Astrocyte (in vitro differentiated cells and primary cell): Measurements from ENCODE around the gene ABHD15. TPM values are rescaled to one million over a fixed set of nuclear protein-coding genes. Genes with fewer than 3 reads are reported as not detected.

Source experiments
- DNase-seq: peaks from one replicate; pipeline ENCODE4 v3.0.0-alpha.2; 2010; ENCODE audit warnings: low read depth
- FAIRE-seq: peaks from 2 replicates; lab custom pipeline; 2011; peaks lifted over from hg19 to GRCh38; lab: Jason Lieb, UNC
- H2AFZ ChIP-seq: 2 replicates; pipeline ENCODE4 v1.6.0; 2012; ENCODE audit warnings: low read depth, low read length, inconsistent platforms
- H3K27ac ChIP-seq: 2 replicates; pipeline ENCODE4 v1.5.1; 2011; ENCODE audit warnings: low read depth, low read length, inconsistent platforms
- H3K27me3 ChIP-seq: 2 replicates; pipeline ENCODE4 v1.6.0; 2011; ENCODE audit warnings: low read length, inconsistent platforms; ENCODE audit not compliant: insufficient read depth
- H3K36me3 ChIP-seq: 2 replicates; pipeline ENCODE4 v1.5.1; 2011; ENCODE audit warnings: low read length, inconsistent platforms; ENCODE audit not compliant: insufficient read depth
- H3K4me1 ChIP-seq: 2 replicates; pipeline ENCODE4 v1.5.1; 2011; ENCODE audit warnings: low read length, inconsistent platforms; ENCODE audit not compliant: insufficient read depth
- H3K4me2 ChIP-seq: 2 replicates; pipeline ENCODE4 v1.6.0; 2012; ENCODE audit warnings: low read length, inconsistent platforms
- H3K4me3 ChIP-seq: 2 replicates; pipeline ENCODE4 v1.5.1; 2011; ENCODE audit warnings: low read depth, mild to moderate bottlenecking, low read length, inconsistent platforms; ENCODE audit not compliant: insufficient read depth
- H3K79me2 ChIP-seq: 2 replicates; pipeline ENCODE4 v1.6.0; 2012; ENCODE audit warnings: mild to moderate bottlenecking, low read length, inconsistent platforms; ENCODE audit not compliant: insufficient read depth
- H3K9ac ChIP-seq: 2 replicates; pipeline ENCODE4 v1.6.0; 2012; ENCODE audit warnings: mild to moderate bottlenecking, low read length, inconsistent platforms
- H3K9me3 ChIP-seq: 2 replicates; pipeline ENCODE4 v1.5.1; 2012; ENCODE audit warnings: low read depth, mild to moderate bottlenecking, low read length, inconsistent platforms; ENCODE audit not compliant: insufficient read depth
- H4K20me1 ChIP-seq: 2 replicates; pipeline ENCODE4 v1.6.0; 2012; ENCODE audit warnings: low read length, inconsistent platforms; ENCODE audit not compliant: insufficient read depth
- H3K27ac Mint-ChIP-seq: one replicate; pipeline ENCODE4 v1.8.0; 2021; ENCODE audit warnings: mild to moderate bottlenecking, mixed read lengths; ENCODE audit not compliant: unreplicated experiment
- H3K27me3 Mint-ChIP-seq: one replicate; pipeline ENCODE4 v1.8.0; 2021; ENCODE audit warnings: low read depth, mixed read lengths; ENCODE audit not compliant: unreplicated experiment
- H3K36me3 Mint-ChIP-seq: one replicate; pipeline ENCODE4 v1.8.0; 2021; ENCODE audit warnings: low read depth, mixed read lengths; ENCODE audit not compliant: unreplicated experiment
- H3K4me1 Mint-ChIP-seq: one replicate; pipeline ENCODE4 v1.8.0; 2021; ENCODE audit warnings: low read depth, mixed read lengths; ENCODE audit not compliant: unreplicated experiment
- H3K4me3 Mint-ChIP-seq: one replicate; pipeline ENCODE4 v1.8.0; 2021; ENCODE audit warnings: mild to moderate bottlenecking, moderate library complexity, mixed read lengths; ENCODE audit not compliant: unreplicated experiment
- H3K9me3 Mint-ChIP-seq: one replicate; pipeline ENCODE4 v1.8.0; 2021; ENCODE audit warnings: mild to moderate bottlenecking, mixed read lengths; ENCODE audit not compliant: unreplicated experiment
- EZH2 ChIP-seq: IDR thresholded peaks from 2 replicates; pipeline ENCODE4 v1.6.1; 2012; ENCODE audit warnings: mild to moderate bottlenecking, low read length, inconsistent platforms; ENCODE audit not compliant: insufficient read depth
- total RNA-seq: library from RNA; stranded (reverse); gene quantifications from 2 replicates; pipeline ENCODE4 v1.2.1, GENCODE V29; 2021
- TF ChIP-seq, protein P1 (sequence below): IDR thresholded peaks from 2 replicates; pipeline ENCODE4 v1.5.1; 2011; ENCODE audit warnings: low read depth, mild to moderate bottlenecking, inconsistent platforms, low read length, moderate library complexity; ENCODE audit not compliant: insufficient read depth

The ABHD15 gene
- total RNA-seq, 1 donor from 2014 or later: 8.6 TPM

GRCh38 chr17:29592850-29593551 lies 26.2 kb upstream of the ABHD15 start, which contains the start of gene ANKRD13B:
Gene ANKRD13B (plus strand): TSS chr17:29593132. CDS start chr17:29593622, 490 bp downstream.
- Histone ChIP-seq H3K79me2 (peaks cover 16% of the 10 kb centered on the region), H3K9ac (peak within 1 kb of the TSS; percentile 31), H3K4me1 (peaks cover 49% of the 10 kb centered on the region), H4K20me1 (peaks cover 50% of the 10 kb centered on the region), H3K27me3 (peaks cover 12% of the 10 kb centered on the region), H3K4me2 (peak within 1 kb of the TSS; percentile 91), H3K4me3 (peak within 1 kb of the TSS; percentile 57), H3K36me3 (no peaks in the 10 kb centered on the region), H3K27ac (no peak within 1 kb of the TSS), H3K9me3 (no peaks in the 10 kb centered on the region), H2AFZ (peak within 1 kb of the TSS; percentile 85)
- FAIRE-seq (no peak), DNase-seq (no peak)
- Mint-ChIP-seq H3K4me1 (peaks cover 8% of the 10 kb centered on the region), H3K27me3 (no peaks in the 10 kb centered on the region), H3K27ac (peak within 1 kb of the TSS; percentile 69), H3K4me3 (peak within 1 kb of the TSS; percentile 84), H3K36me3 (no peaks in the 10 kb centered on the region), H3K9me3 (no peaks in the 10 kb centered on the region)
- TF ChIP-seq, protein P1, sequence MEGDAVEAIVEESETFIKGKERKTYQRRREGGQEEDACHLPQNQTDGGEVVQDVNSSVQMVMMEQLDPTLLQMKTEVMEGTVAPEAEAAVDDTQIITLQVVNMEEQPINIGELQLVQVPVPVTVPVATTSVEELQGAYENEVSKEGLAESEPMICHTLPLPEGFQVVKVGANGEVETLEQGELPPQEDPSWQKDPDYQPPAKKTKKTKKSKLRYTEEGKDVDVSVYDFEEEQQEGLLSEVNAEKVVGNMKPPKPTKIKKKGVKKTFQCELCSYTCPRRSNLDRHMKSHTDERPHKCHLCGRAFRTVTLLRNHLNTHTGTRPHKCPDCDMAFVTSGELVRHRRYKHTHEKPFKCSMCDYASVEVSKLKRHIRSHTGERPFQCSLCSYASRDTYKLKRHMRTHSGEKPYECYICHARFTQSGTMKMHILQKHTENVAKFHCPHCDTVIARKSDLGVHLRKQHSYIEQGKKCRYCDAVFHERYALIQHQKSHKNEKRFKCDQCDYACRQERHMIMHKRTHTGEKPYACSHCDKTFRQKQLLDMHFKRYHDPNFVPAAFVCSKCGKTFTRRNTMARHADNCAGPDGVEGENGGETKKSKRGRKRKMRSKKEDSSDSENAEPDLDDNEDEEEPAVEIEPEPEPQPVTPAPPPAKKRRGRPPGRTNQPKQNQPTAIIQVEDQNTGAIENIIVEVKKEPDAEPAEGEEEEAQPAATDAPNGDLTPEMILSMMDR: no peak
- no peak for TF ChIP-seq EZH2

DNA sequence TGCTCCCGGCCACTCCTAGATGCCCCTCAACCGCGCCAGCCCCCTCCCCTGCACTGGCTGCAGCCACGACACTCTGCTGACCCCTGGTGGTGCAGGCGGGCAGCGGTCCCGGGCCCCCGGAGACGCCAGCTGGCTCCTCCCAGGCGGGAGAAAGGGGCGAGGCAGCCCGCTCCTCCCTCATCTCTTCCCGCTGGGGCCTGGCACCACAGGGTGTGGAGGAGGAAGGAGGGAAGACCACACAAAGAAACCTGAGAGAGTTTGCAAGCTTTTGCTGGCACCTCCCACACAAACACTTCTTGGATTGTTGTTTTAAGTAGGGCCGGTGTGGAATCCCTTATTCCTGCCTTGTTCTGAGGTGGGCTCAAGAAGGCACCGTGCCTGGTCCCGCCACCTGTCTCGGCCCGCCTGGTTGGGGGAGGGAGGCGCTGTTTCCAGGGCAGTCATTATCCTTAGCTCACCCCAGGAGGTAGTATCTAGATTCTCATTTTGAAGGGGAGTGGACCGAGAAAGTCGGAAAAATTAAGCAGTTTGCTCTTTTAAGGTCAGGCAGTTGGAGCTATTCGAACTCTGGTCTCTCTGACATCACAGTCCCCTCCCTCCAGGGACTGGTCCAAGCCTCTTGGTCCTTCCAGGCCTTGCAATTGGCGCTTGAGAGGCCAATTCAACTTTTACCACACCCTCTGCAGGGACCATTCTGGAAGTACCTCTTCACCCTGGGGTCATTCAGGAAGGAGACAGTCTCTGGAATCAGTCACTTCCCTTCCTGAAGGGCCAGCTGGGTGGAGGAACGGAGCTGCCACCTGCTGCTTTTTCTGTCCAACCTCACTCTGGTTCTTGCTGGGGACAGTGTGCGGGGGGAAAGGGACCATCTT lies 25.1 kb upstream of the ABHD15 start:
- no peaks in the 10 kb centered on the region for H3K9me3 ChIP-seq
- H4K20me1 ChIP-seq: peaks cover 52% of the 10 kb centered on the region
- H3K4me1 Mint-ChIP-seq: peaks cover 10% of the 10 kb centered on the region
- H3K4me3 ChIP-seq: peak overlapping the region; percentile 47
- H3K9ac ChIP-seq: peak overlapping the region; percentile 63
- H3K79me2 ChIP-seq: peaks cover 23% of the 10 kb centered on the region
- peak overlapping the region; percentile 83 for H3K4me3 Mint-ChIP-seq
- no peaks in the 10 kb centered on the region for H3K27me3 Mint-ChIP-seq
- H3K4me2 ChIP-seq: peak overlapping the region; percentile 91
- H3K36me3 Mint-ChIP-seq: no peaks in the 10 kb centered on the region
- H3K27ac Mint-ChIP-seq: peak overlapping the region; percentile 92
- TF ChIP-seq, protein P1: peak; percentile 70
- no peak for TF ChIP-seq EZH2
- peak overlapping the region; percentile 60 for H3K27ac ChIP-seq
- H3K36me3 ChIP-seq: no peaks in the 10 kb centered on the region
- H3K4me1 ChIP-seq: peaks cover 59% of the 10 kb centered on the region
- H3K27me3 ChIP-seq: peaks cover 6% of the 10 kb centered on the region
- no peaks in the 10 kb centered on the region for H3K9me3 Mint-ChIP-seq
- no peak for DNase-seq
- peak overlapping the region; percentile 84 for H2AFZ ChIP-seq
- FAIRE-seq: no peak
